PC-3 (cell line): Measurements from ENCODE around the gene DAO.

Experiments used
- EZH2phosphoT487 ChIP-seq: fragments of 300-600 bp; sonication (generic); IDR thresholded peaks from 2 replicates; pipeline ENCODE4 v1.6.1; 2018; ENCODE audit warnings: mild to moderate bottlenecking, antibody characterized with exemption, low read length, borderline replicate concordance
- TF ChIP-seq, protein P1 (sequence below): fragments of 300-600 bp; sonication (generic); conservative IDR thresholded peaks from 2 replicates; pipeline ENCODE4 v1.5.1; 2017; ENCODE audit warnings: antibody characterized with exemption, low read depth, mild to moderate bottlenecking, low read length

DNA sequence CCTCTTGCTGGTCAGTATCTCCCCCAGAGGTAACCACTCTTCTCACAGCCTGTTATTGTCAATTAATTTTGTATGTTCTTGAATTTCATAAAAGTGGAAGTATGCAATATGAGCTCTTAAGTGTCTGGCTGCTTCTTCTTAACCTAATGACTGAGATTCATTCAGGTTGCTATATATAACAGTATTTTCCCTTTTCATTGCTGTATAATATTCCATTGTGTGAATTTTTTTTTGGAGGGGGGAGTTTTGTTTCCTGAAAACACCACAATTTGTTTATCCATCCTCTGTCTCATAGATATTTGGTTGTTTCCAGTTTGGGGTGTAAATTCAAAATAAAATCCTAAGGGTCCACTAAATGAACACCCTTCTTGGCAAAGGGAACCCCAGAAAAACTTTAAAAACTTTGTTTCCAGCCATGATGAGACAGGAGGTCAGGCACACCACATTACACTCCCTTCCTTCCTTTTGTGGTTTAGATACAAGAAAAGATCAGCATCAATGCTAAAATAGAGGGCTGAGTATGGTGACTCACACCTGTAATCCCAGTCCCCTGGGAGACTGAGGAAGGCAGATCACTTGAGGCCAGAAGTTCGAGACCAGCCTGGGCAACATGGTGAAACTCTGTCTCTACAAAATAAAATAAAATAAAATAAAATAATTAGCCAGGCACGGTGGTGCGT, 4.1 kb upstream of the DAO start:
- no peak for TF ChIP-seq EZH2phosphoT487
- TF ChIP-seq, protein P1, sequence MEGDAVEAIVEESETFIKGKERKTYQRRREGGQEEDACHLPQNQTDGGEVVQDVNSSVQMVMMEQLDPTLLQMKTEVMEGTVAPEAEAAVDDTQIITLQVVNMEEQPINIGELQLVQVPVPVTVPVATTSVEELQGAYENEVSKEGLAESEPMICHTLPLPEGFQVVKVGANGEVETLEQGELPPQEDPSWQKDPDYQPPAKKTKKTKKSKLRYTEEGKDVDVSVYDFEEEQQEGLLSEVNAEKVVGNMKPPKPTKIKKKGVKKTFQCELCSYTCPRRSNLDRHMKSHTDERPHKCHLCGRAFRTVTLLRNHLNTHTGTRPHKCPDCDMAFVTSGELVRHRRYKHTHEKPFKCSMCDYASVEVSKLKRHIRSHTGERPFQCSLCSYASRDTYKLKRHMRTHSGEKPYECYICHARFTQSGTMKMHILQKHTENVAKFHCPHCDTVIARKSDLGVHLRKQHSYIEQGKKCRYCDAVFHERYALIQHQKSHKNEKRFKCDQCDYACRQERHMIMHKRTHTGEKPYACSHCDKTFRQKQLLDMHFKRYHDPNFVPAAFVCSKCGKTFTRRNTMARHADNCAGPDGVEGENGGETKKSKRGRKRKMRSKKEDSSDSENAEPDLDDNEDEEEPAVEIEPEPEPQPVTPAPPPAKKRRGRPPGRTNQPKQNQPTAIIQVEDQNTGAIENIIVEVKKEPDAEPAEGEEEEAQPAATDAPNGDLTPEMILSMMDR: no peak
